ENCODE data around the gene MRM1. TPM values are rescaled to one million over a fixed set of nuclear protein-coding genes. Genes with fewer than 3 reads are reported as not detected.

The MRM1 gene
- total and polyA plus RNA-seq, 2 experiments from 2014 or later = 7.6 to 20.4 TPM

- TF ChIP-seq ZNF462 (CRISPR knock-in tag; IDR thresholded peaks at IDR 0.05) (no peak), ETS1 (IDR thresholded peaks at IDR 0.05) (no peak)
These were observed 8.1 kb downstream of the MRM1 start (continued) for GRCh38 chr17:36609498-36609862.

GRCh38 chr17:36610474-36610873 lies 9.1 kb downstream of the MRM1 start:
- Histone ChIP-seq H3F3A (replicated peaks; ENCODE audit: low read depth) (peaks cover 12% of the 10 kb centered on the region; the same call in 1 of the 2 replicates), H3K4me1 (ENCODE audit: insufficient read depth) (peaks cover 31% of the 10 kb centered on the region), H3K4me2 (no peak overlapping the region), H2AFZ (no peak overlapping the region), H3K9me2 (ENCODE audit: insufficient read depth) (no peaks in the 10 kb centered on the region), H3K36me3 (ENCODE audit: insufficient read depth) (no peaks in the 10 kb centered on the region), H3K27me3 (ENCODE audit: insufficient read depth) (no peaks in the 10 kb centered on the region), H3K27ac (ENCODE audit: low read depth) (no peak overlapping the region), H3K79me2 (replicated peaks; ENCODE audit: insufficient read depth) (peaks cover 6% of the 10 kb centered on the region), H3K4me3 (no peak overlapping the region), H4K20me1 (replicated peaks; ENCODE audit: insufficient read depth) (peaks cover 12% of the 10 kb centered on the region)
- no peak for ATAC-seq
- Mint-ChIP-seq H3K27me3 (ENCODE audit: insufficient read depth, low read depth, poor library complexity) (peaks cover 12% of the 10 kb centered on the region), H3K9me3 (no peaks in the 10 kb centered on the region), H3K4me3 (no peak overlapping the region), H3K27ac (no peak overlapping the region), H3K4me1 (peaks cover 42% of the 10 kb centered on the region), H3K36me3 (ENCODE audit: low read depth) (peaks cover 19% of the 10 kb centered on the region)
- no peak for DNase-seq (ENCODE audit: low spot score)
- TF ChIP-seq EZH2phosphoT487 (IDR thresholded peaks at IDR 0.05; ENCODE audit: unreplicated experiment) = no peak
- TF ChIP-seq STAT1 (IDR thresholded peaks at IDR 0.05; ENCODE audit: unreplicated experiment) = no peak
- no peak for TF ChIP-seq EZH2 (IDR thresholded peaks at IDR 0.05; ENCODE audit: low read depth, unreplicated experiment)
- no peak for TF ChIP-seq REST (IDR thresholded peaks at IDR 0.05; ENCODE audit: unreplicated experiment)
- TF ChIP-seq ETS1 (IDR thresholded peaks at IDR 0.05) = no peak
- no peak for TF ChIP-seq CTCF (conservative IDR thresholded peaks at IDR 0.05; ENCODE audit: low read depth in 2 of 2)
- TF ChIP-seq POLR2AphosphoS5 (IDR thresholded peaks at IDR 0.05; ENCODE audit: low read depth) = no peak
- no peak for TF ChIP-seq CREB1 (CRISPR knock-in tag; IDR thresholded peaks at IDR 0.05; ENCODE audit: low read depth)
- TF ChIP-seq ZNF331 (CRISPR knock-in tag; IDR thresholded peaks at IDR 0.05; ENCODE audit: low read depth) = no peak
- TF ChIP-seq JUNB (IDR thresholded peaks at IDR 0.05; ENCODE audit: unreplicated experiment) = no peak
